K562 (cell line): ENCODE measurements around the gene TMEFF2. TPM values are rescaled to one million over a fixed set of nuclear protein-coding genes. Genes with fewer than 3 reads are reported as not detected.

Source experiments
- ATAC-seq: fragments of 200-7000 bp; cut with Tn5 transposase; 3 replicates; pipeline ENCODE4 v1.9.1; 2020; ENCODE audit warnings: moderate library complexity
- BruUV-seq: library from RNA; stranded (reverse); fragments of 400-500 nt; replicated peaks from 2 replicates; lab custom pipeline; 2021; lab: Mats Ljungman, UMichigan
- CTCF ChIA-PET: fragments of 300-600 bp; formaldehyde crosslinking; extraction: SDS; loops from one replicate; lab custom pipeline; 2021; ENCODE audit warnings: low intra/inter-chr PET ratio; lab: Yijun Ruan, JAX
- POLR2A ChIA-PET: fragments of 300-600, 350-650 bp; sonication (Branson Sonifier 250); formaldehyde crosslinking; extraction: SDS; loops from one replicate; lab custom pipeline; 2021; ENCODE audit warnings: antibody characterized with exemption, inconsistent platforms; lab: Yijun Ruan, JAX
- DNase-seq, 4 experiments: peaks; one replicate each; pipeline versions ENCODE4 v3.0.0 to v3.0.0-alpha.2; 2011 to 2018; ENCODE audit warnings: low spot score in 3 of 4, mixed read lengths in 3 of 4; ENCODE audit errors: extremely low read depth in 1 of 4
- FAIRE-seq: peaks from 2 replicates; lab custom pipeline; 2011; peaks lifted over from hg19 to GRCh38; lab: Jason Lieb, UNC
- H2AFZ ChIP-seq: 2 replicates; pipeline ENCODE4 v1.6.0; 2011; ENCODE audit warnings: low read depth, low read length, control low read depth, inconsistent platforms
- H3K27ac ChIP-seq: fragments of 200-600 bp; 3 replicates; pipeline ENCODE4 v1.8.0; 2011; ENCODE audit warnings: low read depth, mild to moderate bottlenecking, control low read depth, inconsistent platforms, low read length, moderate library complexity, mixed read lengths; ENCODE audit errors: extremely low read depth
- H3K27me3 ChIP-seq, 2 experiments: fragments of 300-600 bp in 1 of 2; 2 replicates in 1 of 2; 3 replicates in 1 of 2; pipeline versions ENCODE4 v1.6.0 to v1.8.0; 2011; ENCODE audit warnings: inconsistent platforms in 2 of 2, low read length in 2 of 2, mild to moderate bottlenecking in 1 of 2, mixed read lengths in 1 of 2, moderate library complexity in 1 of 2; ENCODE audit not compliant: control insufficient read depth in 2 of 2, insufficient read depth in 2 of 2
- H3K36me3 ChIP-seq: fragments of 300-600 bp; 3 replicates; pipeline ENCODE4 v1.8.0; 2011; ENCODE audit warnings: mild to moderate bottlenecking, low read length, inconsistent platforms; ENCODE audit not compliant: control insufficient read depth, insufficient read depth
- H3K4me1 ChIP-seq, 2 experiments: fragments of 200-600 bp in 1 of 2; replicated peaks in 1 of 2; 2 replicates in 1 of 2; 3 replicates in 1 of 2; pipeline versions ENCODE4 v1.5.1 to v1.8.0; 2011; ENCODE audit warnings: inconsistent platforms in 2 of 2, low read length in 2 of 2, mild to moderate bottlenecking in 1 of 2, mixed read lengths in 1 of 2, moderate library complexity in 1 of 2; ENCODE audit not compliant: control insufficient read depth in 2 of 2, insufficient read depth in 2 of 2
- H3K4me2 ChIP-seq: 2 replicates; pipeline ENCODE4 v1.6.1; 2011; ENCODE audit warnings: low read length, control low read depth, inconsistent platforms, mixed read lengths; ENCODE audit not compliant: insufficient read depth
- H3K4me3 ChIP-seq: fragments of 200-600 bp; sonication (generic), shearing (Covaris generic); 2 replicates; pipeline ENCODE4 v1.5.1; 2016; ENCODE audit warnings: control low read depth, inconsistent platforms
- H3K79me2 ChIP-seq: fragments of 200-600 bp; 3 replicates; pipeline ENCODE4 v1.8.0; 2011; ENCODE audit warnings: low read length, inconsistent platforms; ENCODE audit not compliant: control insufficient read depth, insufficient read depth
- H3K9ac ChIP-seq, 2 experiments: 2 replicates each; pipeline versions ENCODE4 v1.6.0 to v1.6.1; 2011; ENCODE audit warnings: low read depth in 2 of 2, low read length in 2 of 2, control low read depth in 1 of 2, inconsistent platforms in 1 of 2, mild to moderate bottlenecking in 1 of 2, mixed read lengths in 1 of 2; ENCODE audit not compliant: insufficient read depth in 1 of 2
- H3K9me1 ChIP-seq: one replicate; pipeline ENCODE4 v1.6.0; 2011; ENCODE audit warnings: inconsistent platforms, mild to moderate bottlenecking, low read length, moderate library complexity; ENCODE audit not compliant: control insufficient read depth, insufficient read depth
- H3K9me3 ChIP-seq: replicated peaks from 2 replicates; pipeline ENCODE4 v1.5.1; 2011; ENCODE audit warnings: low read depth, low read length, inconsistent platforms; ENCODE audit not compliant: control insufficient read depth, insufficient read depth
- H4K20me1 ChIP-seq: replicated peaks from 2 replicates; pipeline ENCODE4 v1.6.1; 2011; ENCODE audit warnings: low read length, inconsistent platforms, mixed read lengths; ENCODE audit not compliant: control insufficient read depth, insufficient read depth
- CBX3 ChIP-seq, 2 experiments: IDR thresholded peaks; 1 replicate in 1 of 2; 2 replicates in 1 of 2; pipeline ENCODE4 v1.6.1; 2012; ENCODE audit warnings: inconsistent platforms in 2 of 2, low read length in 2 of 2, borderline replicate concordance in 1 of 2, control low read depth in 1 of 2
- FOXJ2 ChIP-seq: fragments of 200-800 bp; sonication (Bioruptor generic); IDR thresholded peaks from 2 replicates; pipeline ENCODE4 v1.6.1; 2016; ENCODE audit warnings: missing genetic modification characterization, missing compliant biosample characterization
- GATAD2B ChIP-seq: fragments of 450-650 bp; IDR thresholded peaks from 2 replicates; pipeline ENCODE4 v1.6.1; 2017; ENCODE audit warnings: mild to moderate bottlenecking, borderline replicate concordance
- NEUROD1 ChIP-seq: fragments of 150-350 bp; IDR thresholded peaks from 2 replicates; pipeline ENCODE4 v1.6.1; 2014; ENCODE audit warnings: borderline replicate concordance, low read length, low read depth; ENCODE audit not compliant: partially characterized antibody
- RBFOX2 ChIP-seq: fragments of 200-400 bp; formaldehyde crosslinking; IDR thresholded peaks from 2 replicates; pipeline ENCODE4 v1.6.1; 2017; ENCODE audit warnings: low read depth, mild to moderate bottlenecking, low read length, moderate library complexity
- RBM15 ChIP-seq: fragments of 200-400 bp; formaldehyde crosslinking; IDR thresholded peaks from 2 replicates; pipeline ENCODE4 v1.6.1; 2018; ENCODE audit warnings: mild to moderate bottlenecking, low read length, moderate library complexity; ENCODE audit not compliant: insufficient read depth
- SAFB ChIP-seq: fragments of 200-400 bp; formaldehyde crosslinking; IDR thresholded peaks from 2 replicates; pipeline ENCODE4 v1.6.1; 2017; ENCODE audit warnings: low read depth, low read length, borderline replicate concordance
- STAT5A ChIP-seq: IDR thresholded peaks from 2 replicates; pipeline ENCODE4 v1.6.1; 2012; ENCODE audit warnings: low read length, inconsistent platforms, borderline replicate concordance
- WHSC1 ChIP-seq: IDR thresholded peaks from one replicate; pipeline ENCODE4 v1.6.1; 2012; ENCODE audit warnings: low read length, control low read depth, inconsistent platforms
- ZNF184 ChIP-seq: sonication (generic); formaldehyde crosslinking; IDR thresholded peaks from 2 replicates; pipeline ENCODE4 v1.5.0; 2020; ENCODE audit warnings: missing genetic modification reagents
- ZNF431 ChIP-seq: sonication (generic); formaldehyde crosslinking; IDR thresholded peaks from 2 replicates; pipeline ENCODE4 v1.8.0; 2022; ENCODE audit warnings: mild to moderate bottlenecking, missing genetic modification reagents
- WGBS: fragments of 100-300 bp; shearing (Covaris generic); methylation state at CpG from one replicate; pipeline ENCODE4 v1.1.6; 2016; ENCODE audit warnings: low coverage, mixed read lengths; ENCODE audit not compliant: insufficient coverage; ENCODE audit errors: missing lambda C conversion rate; 5-methylcytosine and 5-hydroxymethylcytosine counted together
- in situ Hi-C: fragments of 300-500 bp; cut with MboI; formaldehyde crosslinking; loops from 4 replicates; pipeline ENCODE4 v1.15.0; 2018; ENCODE audit warnings: inconsistent platforms, mixed read lengths
- intact Hi-C: fragments of 100-400 bp; cut with micrococcal nuclease; formaldehyde crosslinking; loops from 2 replicates; pipeline ENCODE4 v1.14.2; 2022
- polyA plus RNA-seq, 8 experiments: library from polyadenylated mRNA; depleted of rRNA in 4 of 8; stranded (reverse) in 5 of 8; unstranded in 3 of 8; fragments of >200 nt; fragmentation: Nextera tagmentation in 2 of 8; fragmentation: Illumina TruSeq in 1 of 8; extraction: Ambion mirVana in 2 of 8; extraction: Trizol in 1 of 8; gene quantifications; 2 replicates each; pipeline versions ENCODE4 v1.2.1 to v1.2.3, GENCODE V29; 2011 to 2014; ENCODE audit warnings: inconsistent platforms in 1 of 8, missing spikeins in 1 of 8
- total RNA-seq, 7 experiments: library from RNA; depleted of rRNA in 6 of 7; stranded (reverse); fragments of >200 nt in 6 of 7; fragmentation: Illumina TruSeq in 2 of 7; extraction: Trizol in 2 of 7; gene quantifications; 2 replicates each; pipeline versions ENCODE4 v1.2.1 to v1.2.3, GENCODE V29; 2011 to 2021; ENCODE audit warnings: low replicate concordance in 1 of 7

TMEFF2 gene
- total and polyA plus RNA-seq, 9 of the 15 experiments (the other 6 are each of a cell fraction or from before 2014, with no cell fraction given), result 1.4 TPM; not detected in 8

DNA sequence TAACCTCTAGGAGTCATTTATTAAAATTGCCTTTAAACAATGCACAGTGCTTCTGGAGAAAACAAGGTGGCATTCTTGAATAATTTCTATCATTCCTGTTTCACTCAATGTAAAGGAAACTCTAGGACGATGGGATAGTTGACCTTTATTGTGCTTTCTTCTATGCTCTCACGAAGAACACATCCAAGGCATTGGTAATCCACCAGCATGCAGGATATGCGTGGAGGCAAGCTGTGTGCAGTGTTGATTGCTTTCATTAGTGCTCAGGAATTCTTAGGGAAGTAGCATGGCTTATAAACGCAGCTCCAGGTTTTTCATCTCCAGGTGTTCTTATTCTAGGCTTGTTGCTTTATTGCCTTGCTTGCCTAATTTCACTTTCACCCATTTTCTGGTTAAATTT is 289.4 kb downstream of the TMEFF2 start (continued):
- no peak for TF ChIP-seq CBX3 (IDR thresholded peaks at IDR 0.05; ENCODE audit: borderline replicate concordance in 1 of 2, low read length in 2 of 2)
- no peak for TF ChIP-seq GATAD2B
- no peak for TF ChIP-seq RBFOX2
- TF ChIP-seq RBM15, result no peak

DNA sequence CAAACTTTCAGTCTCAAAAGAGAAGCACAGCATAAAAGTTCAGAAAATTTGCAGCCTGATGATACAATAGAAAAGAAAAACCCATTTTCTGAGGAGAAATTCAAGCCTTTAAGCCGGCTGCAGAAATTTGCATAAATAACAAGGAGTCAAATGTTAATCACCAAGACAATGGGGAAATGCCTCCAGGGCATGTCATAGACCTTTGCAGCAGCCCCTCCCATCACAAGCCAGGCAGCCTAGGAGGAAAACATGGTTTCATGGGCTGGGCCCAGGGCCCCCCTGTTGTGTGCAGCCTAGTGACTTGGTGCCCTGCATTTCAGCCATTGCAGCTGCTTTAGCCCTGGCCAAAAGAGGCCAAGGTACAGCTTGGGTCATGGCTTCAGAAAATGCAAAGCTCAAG is 293.7 kb downstream of the TMEFF2 start:
- no TSS peak for BruUV-seq
- Histone ChIP-seq H3K79me2 (no peaks in the 10 kb centered on the region), H4K20me1 (no peaks in the 10 kb centered on the region), H3K4me2 (no peak overlapping the region), H3K36me3 (no peaks in the 10 kb centered on the region), H3K27ac (no peak overlapping the region), H3K9ac (no peak overlapping the region), H3K9me1 (no peaks in the 10 kb centered on the region), H3K9me3 (no peaks in the 10 kb centered on the region), H2AFZ (no peak overlapping the region), H3K27me3 (no peaks in the 10 kb centered on the region), H3K4me3 (no peak overlapping the region), H3K4me1 (no peaks in the 10 kb centered on the region)
- no peak for TF ChIP-seq NEUROD1
- no peak for TF ChIP-seq SAFB
- no peak for TF ChIP-seq FOXJ2
- TF ChIP-seq ZNF431 (CRISPR knock-in tag), result no peak
- TF ChIP-seq STAT5A, result no peak
- TF ChIP-seq WHSC1, result no peak
- TF ChIP-seq ZNF184 (CRISPR knock-in tag), result no peak
- ChIA-PET POLR2A (no interaction called here), CTCF (no interaction called here)
- DNase-seq (no peak), ATAC-seq (no peak), FAIRE-seq (no peak)
- WGBS, result 67% methylated on average over 1 of the region's 1 CpG
- intact Hi-C loops (no loop called here), in situ Hi-C loops (no loop called here)
